GM21360 (cell line): ENCODE data around the gene IGSF23.
"Not testable (repeated sequence)": the region's sequence is repeated elsewhere in the genome, so short reads cannot be mapped to it uniquely, and the experiment has no call there.

ENCODE experiments used
- ATAC-seq: cut with Tn5 transposase; IDR thresholded peaks from one replicate; pipeline ENCODE4 v1.9.1; 2021; ENCODE audit warnings: mild to moderate bottlenecking, moderate library complexity; ENCODE audit not compliant: unreplicated experiment

IGSF23 gene

DNA sequence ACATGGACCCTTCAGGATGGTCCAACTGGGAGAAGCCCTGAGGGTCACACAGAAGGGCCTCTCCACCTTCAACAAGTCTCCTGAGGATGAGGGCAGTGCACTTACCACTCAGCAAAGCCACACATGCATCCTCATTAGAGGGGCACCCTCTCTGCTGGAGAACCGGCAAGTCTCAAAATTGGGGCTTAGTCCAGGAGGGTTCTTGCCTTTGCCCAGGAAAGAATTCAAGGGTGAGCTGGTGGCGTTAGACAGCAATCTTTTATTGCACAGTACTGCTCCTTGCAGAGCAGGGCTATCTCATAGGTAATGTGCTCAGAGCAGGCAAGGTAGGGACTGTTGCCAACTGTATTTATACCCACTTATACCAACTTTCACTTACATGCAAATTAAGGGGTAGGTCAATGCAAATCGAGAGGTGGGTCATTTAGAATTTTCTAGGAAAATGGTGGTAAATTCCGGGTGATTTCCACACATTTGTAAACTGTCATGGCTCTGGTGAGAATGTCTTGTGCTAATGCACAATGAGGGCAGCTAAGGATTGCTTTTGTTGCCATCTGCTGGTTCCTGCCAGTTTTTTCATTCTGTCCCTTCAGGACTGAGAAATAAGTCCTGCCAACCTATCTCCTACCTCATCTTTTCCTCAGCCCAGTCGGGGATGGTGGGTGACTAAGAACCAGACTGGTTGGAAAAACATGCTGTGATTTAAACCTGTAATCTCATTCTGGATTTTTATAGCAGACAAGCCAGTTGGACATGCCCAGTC is 27.8 kb upstream of the IGSF23 start:
- ATAC-seq = no peak

DNA sequence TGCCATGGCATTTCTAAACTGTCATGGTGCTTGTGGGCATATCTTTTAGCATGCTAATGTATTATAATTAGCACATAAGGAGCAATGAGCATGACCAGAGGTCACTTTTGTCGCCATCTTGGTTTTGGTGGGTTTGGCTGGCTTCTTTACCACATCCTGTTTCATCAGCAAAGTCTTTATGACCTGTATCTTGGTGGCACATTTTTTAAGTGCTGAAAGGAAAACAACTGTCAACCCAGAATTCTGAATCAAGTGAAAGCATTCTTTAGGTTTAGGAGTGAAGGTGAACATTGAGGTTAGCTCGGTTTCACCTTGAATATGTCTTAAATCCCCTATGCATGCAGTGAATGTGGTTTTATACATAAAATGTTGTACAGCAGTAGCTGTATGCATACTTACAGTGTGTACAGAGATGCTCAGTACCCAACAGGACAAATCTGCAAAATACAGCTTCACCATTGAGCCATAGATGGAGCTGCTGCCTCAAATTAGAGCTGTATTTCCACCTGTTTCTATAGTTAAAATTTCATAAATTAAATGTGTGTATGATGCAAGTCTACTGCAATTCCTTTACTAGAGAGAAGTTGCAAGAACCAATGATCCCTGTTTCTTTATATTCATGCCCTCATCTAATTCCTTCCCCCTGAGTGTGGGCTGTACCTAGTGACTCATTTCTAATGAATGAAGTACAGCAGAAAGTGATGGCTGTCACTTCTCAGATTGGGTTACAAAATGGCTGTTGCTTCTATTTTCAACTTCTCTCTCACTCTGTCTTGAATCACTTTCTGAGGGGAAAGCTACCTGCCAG is 25.2 kb upstream of the IGSF23 start:
- no peak for ATAC-seq

DNA sequence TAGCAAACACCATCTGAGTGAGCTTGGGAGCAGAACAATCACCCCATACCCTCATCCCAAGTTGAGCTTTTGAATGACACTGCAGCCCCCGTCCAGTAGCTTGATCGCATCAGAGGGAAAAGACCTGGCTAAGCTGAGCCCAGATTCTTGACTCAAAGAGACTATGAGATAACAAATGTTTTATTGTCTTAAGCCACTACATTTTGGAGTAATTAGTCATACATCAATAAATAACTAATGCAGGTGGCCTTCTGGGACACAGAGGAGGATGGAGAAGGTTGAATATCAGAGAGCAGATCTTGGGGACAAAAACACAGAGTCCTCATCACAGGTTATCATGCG is 24.6 kb upstream of the IGSF23 start:
- no peak for ATAC-seq

DNA sequence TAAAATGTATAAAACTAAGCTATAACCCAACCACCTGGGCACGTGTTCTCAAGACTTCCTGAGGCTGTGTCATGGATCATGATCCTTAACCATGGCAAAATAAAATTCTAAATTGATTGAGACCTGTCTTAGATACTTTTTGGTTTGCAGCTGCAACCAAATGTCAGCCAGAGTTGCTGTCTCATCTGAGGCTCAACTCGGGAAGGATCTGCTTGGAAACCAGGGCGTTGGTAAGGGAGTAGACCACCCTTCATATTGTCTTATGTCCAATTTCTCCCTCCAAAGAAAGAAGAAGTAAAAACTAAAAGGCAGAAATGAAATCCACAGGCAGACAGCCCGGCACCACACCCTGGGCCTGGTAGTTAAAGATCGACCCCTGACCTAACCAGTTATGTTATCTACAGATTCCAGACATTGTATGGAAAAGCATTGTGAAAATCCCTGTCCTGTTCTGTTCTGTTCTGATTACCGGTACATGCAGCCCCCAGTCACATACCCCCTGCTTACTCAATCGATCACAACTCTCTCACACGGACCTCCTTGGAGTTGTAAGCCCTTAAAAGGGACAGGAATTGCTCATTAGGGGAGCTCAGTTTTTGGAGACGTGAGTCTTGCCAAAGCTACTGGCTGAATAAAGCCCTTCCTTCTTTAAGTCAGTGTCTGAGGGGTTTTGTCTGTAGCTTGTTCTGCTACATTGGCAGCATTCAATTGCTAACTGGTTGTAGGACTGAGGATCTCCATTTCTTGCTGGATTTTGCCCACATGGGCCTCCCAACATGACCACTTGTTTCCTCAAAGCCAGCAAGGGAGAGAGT is 22.9 kb upstream of the IGSF23 start:
- ATAC-seq = no peak

DNA sequence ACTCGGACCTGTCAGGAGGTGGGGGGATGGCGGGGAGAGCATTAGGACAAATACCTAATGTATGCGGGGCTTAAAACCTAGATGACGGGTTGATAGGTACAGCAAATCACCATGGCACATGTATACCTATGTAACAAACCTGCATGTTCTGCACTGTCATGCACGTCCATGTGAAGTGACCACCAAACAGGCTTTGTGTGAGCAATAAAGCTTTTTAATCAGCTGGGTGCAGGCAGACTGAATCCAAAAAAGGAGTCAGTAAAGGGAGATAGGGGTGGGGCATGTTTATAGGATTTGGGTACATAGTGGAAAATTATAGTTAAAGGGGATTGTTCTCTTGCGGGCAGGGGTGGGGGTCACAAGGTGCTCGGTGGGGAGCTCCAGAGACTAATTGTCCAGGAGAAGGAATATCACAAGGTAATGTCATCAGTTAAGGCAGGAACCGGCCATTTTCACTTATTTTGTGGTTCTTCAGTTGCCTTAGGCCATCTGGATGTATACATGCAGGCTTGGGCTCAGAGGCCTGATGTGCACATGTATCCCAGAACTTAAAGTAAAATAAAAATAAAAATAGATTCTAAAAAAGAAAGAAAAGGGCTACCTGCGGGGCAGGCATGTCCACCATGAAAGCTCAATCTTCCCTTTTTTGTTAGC is 21.9 kb upstream of the IGSF23 start:
- not testable (repeated sequence) for ATAC-seq

DNA sequence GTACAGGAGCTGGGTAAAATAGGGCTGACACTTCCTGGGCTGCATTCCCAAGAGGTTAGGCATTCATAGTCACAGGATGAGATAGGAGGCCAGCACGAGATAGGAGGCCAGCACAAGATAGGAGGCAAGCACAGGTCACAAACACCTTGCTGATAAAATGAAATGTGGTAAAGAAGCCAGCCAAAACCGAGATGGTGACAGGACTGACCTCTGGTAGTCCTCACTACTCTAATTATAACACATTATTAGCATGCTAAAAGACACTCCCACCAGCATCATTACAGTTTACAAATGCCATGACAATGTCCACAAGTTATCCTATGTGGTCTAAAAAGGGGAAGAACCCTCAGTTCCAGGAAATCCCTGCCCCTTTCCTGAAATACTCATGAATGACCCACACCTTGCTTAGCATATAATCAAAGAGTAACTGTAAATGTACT is 20.9 kb upstream of the IGSF23 start:
- ATAC-seq = no peak

DNA sequence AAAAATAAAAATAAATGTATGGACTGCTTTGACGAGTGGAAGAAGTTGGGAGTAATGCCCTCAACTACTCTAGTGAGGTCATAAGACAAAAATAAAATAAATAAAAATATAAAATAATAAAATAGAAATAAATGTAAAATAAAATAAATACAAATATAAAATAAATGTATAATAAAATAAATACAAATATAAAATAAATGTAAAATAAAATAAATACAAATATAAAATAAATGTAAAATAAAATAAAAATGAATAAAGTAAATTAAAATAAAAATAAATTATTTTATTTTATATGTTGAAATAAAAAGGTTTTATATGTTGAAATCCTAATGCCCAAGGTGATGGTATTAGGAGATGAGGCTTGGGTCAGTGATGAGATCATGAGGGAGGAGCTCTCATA is 20.1 kb upstream of the IGSF23 start:
- ATAC-seq = no peak

DNA sequence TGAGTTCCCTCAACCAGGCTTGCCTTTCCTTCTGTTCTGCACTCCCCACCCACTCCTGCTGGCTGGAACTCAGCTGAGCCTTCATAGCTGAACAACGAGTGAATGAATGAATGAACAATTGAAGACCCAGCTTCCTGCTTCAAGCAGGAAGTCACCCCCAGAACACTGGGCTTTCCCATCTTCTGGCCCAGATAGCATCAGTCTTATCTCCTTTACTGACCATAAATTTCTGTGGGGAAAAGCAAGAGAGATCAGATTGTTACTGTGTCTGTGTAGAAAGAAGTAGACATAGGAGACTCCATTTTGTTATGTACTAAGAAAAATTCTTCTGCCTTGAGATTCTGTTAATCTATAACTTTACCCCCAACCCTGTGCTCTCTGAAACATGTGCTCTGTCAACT is 19.5 kb upstream of the IGSF23 start:
- ATAC-seq = not testable (repeated sequence)

DNA sequence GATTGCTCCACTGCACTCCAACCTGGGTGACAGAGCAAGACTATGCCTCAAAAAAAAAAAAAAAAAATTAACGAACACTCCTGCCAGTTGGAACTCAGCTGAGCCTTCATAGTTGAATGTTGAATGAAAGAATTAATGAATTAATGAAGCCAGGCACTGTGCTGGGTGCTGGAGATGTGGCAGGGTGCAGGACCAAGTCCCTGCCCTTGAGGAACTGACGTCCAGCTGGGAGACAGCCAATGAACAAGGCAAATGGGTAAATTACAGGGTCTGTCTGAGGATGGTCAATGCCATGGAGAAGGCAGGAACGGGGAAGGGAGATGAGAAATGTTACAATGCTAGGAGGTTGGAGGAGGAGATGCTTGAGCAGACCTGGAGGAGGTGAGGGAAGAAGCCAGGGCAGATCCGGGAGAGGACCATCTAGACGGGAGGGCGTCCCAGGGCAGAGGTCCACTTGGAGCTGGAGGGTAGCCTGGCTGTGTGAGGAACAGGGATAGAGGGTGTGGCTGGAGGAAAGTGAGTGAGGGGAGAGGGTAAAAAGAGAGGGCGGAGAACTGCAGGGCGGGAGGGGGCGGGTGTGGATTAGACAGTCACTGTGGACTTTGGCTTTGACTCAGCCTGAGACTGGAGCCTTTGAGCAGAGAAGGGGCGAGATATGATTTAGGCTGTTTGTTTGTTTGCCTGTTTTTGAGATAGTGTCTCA is 16.8 kb upstream of the IGSF23 start:
- ATAC-seq = no peak

DNA sequence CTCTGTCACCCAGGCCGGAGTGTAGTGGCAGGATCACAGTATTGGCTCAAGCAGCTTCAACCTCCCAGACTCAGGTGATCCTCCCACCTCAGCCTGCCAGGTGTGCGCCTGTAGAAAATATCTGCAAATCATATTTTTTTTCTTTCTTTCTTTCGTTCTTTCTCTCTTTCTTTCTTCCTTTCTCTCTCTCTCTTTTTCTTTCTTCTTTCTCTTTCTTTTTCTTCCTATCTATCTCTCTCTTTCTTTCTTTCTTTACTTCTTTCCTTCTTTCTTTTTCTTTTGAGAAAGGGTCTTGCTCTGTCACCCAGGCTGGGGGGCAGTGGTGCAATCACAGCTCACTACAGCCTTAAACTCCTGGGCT is 16.3 kb upstream of the IGSF23 start:
- ATAC-seq = no peak

DNA sequence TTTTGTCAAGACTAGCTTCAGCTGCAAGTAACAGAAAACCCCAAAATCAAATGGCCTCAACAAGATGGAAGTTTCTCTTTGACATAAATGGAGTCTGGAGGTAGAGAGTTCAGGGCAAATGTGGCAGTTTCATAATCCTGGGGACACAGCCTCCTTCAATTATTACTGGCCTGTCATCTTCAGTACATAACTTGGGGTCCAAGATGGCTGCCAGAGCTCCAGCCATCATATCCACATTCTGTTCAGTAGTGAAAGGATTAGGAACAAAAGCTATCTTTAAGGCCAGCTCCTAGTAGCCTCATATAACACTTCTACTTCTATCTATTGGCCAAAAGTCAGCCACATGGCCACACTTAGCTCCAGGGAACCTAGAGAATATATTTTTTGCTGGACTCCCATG is 15.0 kb upstream of the IGSF23 start:
- no peak for ATAC-seq

DNA sequence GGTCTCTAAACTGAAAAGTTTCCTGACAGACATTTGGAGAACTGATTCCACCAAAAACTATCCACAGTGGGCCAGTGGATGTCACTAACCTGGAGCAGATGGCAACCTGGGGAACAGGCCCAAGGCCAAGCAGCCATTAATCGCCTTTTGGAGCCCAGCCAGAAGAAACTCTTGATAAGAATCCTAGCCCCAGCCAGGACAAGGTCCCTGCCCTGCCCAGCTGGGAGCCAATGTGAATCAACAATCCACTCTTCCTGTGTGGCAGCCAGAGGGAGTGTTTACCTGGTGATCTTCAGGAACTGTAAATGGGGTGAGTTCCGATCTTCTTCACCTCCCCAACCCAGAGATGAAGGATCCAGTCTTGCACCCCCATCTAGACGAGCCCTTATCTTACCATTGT is 14.5 kb upstream of the IGSF23 start:
- ATAC-seq = no peak

DNA sequence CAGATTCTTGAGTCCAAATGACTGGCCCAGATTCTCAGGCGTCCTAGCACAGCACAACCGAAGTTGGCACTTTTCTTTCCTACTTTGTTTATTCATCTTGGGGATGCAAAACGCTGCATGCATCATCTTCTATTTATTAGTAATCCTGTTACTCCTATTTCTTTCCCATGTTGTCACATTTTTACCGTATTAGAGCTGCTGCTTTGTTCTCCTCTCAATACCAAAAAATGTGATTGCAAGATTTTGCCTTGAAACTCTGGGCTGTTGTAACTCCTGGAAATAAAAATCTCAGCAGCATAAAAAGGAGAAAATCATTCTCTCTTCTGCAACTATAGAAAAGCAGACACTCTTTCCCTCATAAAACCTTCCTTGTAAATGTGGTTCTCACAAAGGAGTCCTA is 12.9 kb upstream of the IGSF23 start:
- ATAC-seq = no peak

DNA sequence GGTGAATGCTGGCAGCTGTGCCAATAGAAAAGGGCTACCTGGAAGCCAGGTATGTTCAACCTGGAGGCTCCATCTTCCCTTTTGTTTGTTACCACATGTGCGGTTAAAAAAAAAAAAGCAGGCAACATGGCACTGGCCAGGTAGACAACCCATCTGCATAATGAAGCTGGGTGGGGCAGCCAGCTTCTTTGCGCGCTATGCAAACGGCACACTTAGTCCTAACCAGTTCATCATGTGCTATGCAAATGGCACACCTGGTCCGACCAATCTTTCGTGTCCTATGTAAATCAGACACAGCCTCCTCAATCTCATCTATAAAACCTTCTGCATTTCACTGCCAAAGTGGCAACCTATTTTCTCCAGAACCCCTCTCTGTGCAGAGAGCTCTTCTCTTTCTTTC is 11.3 kb upstream of the IGSF23 start:
- ATAC-seq = no peak

DNA sequence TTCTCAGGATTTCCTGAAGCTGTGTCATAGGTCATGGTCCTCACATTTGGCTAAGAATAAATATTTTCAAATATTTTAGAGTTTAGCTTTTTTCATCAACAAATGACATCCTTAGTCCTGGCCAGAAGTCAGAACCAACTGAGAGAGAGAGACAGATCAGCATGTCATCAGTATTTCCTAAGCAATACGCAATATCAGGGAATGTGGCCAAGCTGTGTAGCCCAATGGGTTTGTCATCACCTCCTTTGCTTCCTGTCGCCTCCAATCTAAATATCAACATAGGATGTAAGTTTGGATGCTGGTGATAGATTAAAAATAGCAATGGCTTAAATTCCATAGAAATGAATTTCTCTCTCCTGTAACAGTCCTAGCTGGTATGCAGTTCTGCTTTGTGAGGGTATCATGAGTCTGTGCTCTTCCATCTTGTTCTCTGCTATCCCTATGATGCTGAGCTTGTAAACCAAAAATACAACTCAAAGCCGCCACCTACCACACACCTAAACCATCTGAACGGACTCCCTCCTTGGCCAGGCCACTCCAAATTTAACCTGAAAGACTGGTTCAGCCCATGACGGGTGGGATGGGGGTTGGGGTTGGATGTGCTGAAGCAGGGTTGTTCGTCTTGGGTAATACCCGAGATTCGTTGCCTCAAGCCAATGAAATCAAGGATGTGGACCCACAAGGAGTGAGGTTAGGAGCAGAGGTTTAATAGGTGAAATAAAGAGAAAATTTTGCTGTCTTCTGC is 10.0 kb upstream of the IGSF23 start:
- no peak for ATAC-seq

DNA sequence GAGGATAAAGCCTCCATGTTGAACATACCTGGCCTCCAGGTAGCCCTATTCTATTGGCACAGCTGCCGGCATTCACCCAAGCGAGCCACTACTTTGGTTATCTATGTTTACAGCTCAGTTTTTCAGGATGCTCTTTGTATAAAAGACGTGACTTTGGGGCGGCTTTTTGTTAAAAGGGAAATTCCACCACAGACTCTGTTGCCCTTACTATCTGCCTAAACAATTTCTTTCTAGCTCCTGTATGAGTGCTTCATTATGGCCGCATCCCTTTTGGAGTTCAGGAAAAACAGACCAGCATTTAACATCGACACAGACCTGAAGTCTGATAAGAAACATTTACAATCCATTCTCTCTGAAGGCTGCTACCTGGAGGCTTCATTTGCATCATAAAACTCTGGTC is 9.1 kb upstream of the IGSF23 start:
- no peak for ATAC-seq

DNA sequence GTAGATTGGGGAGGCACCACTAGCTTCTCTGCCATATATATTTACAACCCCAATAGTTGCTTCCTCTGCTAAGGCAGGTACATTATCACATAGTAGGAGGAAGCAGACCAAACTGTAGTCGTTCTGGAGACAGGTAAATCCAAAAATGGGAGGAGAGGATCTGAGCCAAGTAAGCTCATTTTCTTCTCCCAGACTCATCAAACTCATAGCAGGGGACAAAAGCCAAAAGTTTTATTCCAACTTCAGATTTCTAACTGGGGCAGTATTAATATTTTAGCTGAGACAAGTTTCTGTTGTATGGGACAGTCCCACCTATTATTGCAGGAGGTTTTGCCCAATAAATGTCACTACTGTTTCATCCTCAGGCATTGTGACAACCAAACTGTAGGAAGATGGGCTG is 7.8 kb upstream of the IGSF23 start:
- ATAC-seq = no peak

DNA sequence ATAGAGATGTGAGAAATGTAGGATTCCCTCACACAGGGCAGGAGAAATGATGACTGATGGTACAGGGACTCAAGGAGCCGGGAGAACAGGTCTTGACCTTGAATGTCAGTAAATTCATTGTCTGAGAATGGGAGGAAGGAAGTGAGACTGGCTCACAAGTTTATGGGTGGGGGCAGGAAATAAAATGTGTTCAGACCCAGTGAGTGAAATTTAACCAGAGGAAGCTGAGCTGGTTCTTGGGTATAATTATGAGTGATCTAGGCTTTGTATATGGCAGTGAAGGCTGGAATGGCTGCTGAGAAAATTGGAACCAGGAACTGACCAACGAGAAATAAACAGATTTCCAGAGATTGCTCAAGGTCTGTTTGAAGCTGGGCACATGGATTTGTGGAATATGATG is 6.3 kb upstream of the IGSF23 start:
- no peak for ATAC-seq

DNA sequence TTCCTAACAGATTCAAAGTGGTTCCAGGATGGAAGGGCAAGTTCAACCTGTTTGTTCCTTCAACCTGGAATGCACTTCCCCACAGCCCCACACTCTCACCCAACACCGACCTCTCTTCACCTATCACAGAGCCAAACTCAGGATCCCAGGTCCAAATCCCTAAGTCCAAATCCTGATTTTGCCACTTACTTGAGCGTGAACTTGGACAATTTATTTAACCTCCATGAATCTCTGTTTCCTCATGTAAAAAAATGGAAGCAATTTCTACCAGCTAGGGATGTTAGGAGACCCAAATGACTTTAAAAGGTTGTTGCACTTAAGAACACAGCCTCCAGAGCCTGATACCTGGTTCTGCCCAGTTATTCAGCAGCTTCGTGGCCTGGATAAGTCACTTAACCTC is 5.4 kb upstream of the IGSF23 start:
- ATAC-seq = no peak

DNA sequence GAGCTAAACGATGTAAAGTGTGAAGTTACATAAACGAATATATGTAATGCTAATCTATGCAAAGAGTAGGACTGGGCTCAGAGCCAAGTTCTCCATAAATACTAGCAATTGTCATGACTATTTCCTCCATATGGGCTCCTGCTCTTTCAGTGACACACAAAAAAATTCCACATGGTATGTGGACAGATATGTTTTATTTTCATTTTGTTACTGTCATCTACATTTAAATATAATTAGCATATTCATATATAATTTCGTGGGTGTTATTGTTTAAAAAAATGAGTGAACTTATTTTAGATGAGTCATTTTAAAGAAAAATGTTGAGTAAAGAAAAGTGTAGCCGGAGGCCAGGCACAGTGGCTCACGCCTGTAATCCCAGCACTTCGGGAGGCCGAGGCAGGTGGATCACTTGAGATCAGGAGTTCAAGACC is 5.0 kb upstream of the IGSF23 start:
- ATAC-seq = no peak
